ENCODE data around the gene SLC41A1. TPM values are rescaled to one million over a fixed set of nuclear protein-coding genes. Genes with fewer than 3 reads are reported as not detected.

The SLC41A1 gene
- total RNA-seq, 1 experiment from 2014 or later, result 33.3 TPM

DNA sequence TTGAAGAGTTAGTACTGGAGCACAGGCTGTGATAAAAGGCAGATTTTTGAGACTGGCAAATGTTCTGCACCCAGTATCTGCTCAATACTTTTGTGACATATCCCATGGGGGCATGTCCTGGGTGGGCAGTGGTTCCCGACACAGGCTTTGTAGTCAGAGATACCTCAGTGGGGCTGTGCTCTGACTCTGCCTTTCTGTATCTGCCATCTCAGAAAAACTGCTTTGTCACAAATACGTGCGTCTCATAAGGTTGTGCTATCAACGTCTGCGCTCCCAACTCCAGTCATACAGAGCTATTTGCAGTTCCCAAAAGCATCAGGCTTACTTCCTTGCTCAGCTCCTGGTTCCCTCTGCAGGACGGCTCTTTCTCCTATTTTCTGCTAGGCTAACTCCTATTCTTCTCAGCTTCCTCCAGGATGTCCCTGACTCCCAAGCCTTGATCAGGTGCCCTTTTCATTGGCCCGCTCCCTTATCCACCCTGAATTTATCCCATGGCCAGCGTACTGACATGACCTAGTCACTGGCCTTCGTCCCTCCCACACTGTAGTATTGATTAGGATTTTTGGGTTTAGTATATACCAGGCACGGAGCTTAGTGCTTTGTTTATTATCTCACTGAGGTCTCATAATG is 25.6 kb downstream of the SLC41A1 start:
- in situ Hi-C loops (cut with HindIII; ENCODE audit: low pct_unique_long_range_greater_than_20kb, low sequenced_read_pairs) (no loop called here), intact Hi-C loops (cut with micrococcal nuclease; ENCODE audit: unreplicated experiment) (no loop called here)
- BruUV-seq (replicated peaks), result no TSS peak
- ChIA-PET POLR2A (no interaction called here), CTCF (interaction anchor here (0.6 to 0.7 kb wide), 3 partner anchors 130 to 190 kb away, joined by 3 to 4 read pairs (median 3); no protein-coding TSS in a partner anchor)
- DNase-seq (ENCODE audit: low read depth, low spot score), result no peak
- Histone ChIP-seq H3K27me3 (ENCODE audit: control insufficient read depth, insufficient read depth, low read length) (no peaks in the 10 kb centered on the region), H3K4me3 (ENCODE audit: low read depth in 2 of 2, low read length in 2 of 2) (no peak overlapping the region), H3K36me3 (ENCODE audit: control insufficient read depth, insufficient read depth, low read length) (no peaks in the 10 kb centered on the region), H3K4me1 (ENCODE audit: control insufficient read depth, insufficient read depth, low read length) (no peaks in the 10 kb centered on the region; the same call in 1 of the 2 replicates), H3K9me3 (ENCODE audit: control insufficient read depth, insufficient read depth, low read depth, low read length) (no peaks in the 10 kb centered on the region), H3K27ac (ENCODE audit: low read length) (no peak overlapping the region)
- TF ChIP-seq TCF7L2 (IDR thresholded peaks at IDR 0.05; ENCODE audit: low read depth, low read length) (no peak), POLR2AphosphoS5 (IDR thresholded peaks at IDR 0.05; ENCODE audit: low read depth, low read length) (no peak), SIN3A (IDR thresholded peaks at IDR 0.05; ENCODE audit: borderline replicate concordance, insufficient read depth, low read depth, low read length) (no peak)
- TF ChIP-seq, protein P1, sequence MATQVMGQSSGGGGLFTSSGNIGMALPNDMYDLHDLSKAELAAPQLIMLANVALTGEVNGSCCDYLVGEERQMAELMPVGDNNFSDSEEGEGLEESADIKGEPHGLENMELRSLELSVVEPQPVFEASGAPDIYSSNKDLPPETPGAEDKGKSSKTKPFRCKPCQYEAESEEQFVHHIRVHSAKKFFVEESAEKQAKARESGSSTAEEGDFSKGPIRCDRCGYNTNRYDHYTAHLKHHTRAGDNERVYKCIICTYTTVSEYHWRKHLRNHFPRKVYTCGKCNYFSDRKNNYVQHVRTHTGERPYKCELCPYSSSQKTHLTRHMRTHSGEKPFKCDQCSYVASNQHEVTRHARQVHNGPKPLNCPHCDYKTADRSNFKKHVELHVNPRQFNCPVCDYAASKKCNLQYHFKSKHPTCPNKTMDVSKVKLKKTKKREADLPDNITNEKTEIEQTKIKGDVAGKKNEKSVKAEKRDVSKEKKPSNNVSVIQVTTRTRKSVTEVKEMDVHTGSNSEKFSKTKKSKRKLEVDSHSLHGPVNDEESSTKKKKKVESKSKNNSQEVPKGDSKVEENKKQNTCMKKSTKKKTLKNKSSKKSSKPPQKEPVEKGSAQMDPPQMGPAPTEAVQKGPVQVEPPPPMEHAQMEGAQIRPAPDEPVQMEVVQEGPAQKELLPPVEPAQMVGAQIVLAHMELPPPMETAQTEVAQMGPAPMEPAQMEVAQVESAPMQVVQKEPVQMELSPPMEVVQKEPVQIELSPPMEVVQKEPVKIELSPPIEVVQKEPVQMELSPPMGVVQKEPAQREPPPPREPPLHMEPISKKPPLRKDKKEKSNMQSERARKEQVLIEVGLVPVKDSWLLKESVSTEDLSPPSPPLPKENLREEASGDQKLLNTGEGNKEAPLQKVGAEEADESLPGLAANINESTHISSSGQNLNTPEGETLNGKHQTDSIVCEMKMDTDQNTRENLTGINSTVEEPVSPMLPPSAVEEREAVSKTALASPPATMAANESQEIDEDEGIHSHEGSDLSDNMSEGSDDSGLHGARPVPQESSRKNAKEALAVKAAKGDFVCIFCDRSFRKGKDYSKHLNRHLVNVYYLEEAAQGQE (IDR thresholded peaks at IDR 0.05; ENCODE audit: insufficient read depth in 1 of 2, low read depth in 2 of 2, low read length in 1 of 2), result no peak
- TF ChIP-seq, protein P2, sequence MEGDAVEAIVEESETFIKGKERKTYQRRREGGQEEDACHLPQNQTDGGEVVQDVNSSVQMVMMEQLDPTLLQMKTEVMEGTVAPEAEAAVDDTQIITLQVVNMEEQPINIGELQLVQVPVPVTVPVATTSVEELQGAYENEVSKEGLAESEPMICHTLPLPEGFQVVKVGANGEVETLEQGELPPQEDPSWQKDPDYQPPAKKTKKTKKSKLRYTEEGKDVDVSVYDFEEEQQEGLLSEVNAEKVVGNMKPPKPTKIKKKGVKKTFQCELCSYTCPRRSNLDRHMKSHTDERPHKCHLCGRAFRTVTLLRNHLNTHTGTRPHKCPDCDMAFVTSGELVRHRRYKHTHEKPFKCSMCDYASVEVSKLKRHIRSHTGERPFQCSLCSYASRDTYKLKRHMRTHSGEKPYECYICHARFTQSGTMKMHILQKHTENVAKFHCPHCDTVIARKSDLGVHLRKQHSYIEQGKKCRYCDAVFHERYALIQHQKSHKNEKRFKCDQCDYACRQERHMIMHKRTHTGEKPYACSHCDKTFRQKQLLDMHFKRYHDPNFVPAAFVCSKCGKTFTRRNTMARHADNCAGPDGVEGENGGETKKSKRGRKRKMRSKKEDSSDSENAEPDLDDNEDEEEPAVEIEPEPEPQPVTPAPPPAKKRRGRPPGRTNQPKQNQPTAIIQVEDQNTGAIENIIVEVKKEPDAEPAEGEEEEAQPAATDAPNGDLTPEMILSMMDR (IDR thresholded peaks at IDR 0.05), result no peak
- no peak for ATAC-seq

DNA sequence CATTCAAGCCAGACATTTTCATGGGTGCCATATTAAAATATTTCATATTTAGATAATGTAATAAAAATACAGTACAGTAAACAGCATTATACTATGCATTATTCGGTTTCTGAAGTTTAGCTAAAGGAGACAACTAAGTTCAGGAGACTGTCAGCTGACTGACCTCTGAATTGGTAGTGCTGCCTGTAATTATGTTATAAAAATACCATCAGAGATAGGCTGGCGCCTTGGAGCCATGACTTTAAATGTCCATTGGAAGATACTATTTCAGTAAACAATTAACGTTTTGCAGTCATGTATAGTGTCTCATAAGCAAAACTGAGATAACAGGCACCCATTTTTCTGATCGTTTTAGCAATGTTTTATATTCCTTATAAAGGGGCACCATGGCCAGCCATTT is 26.4 kb downstream of the SLC41A1 start:
- Histone ChIP-seq H3K4me1 (ENCODE audit: control insufficient read depth, insufficient read depth, low read length) (no peaks in the 10 kb centered on the region; the same call in 1 of the 2 replicates), H3K27ac (ENCODE audit: low read length) (no peak overlapping the region), H3K9me3 (ENCODE audit: control insufficient read depth, insufficient read depth, low read depth, low read length) (no peaks in the 10 kb centered on the region), H3K36me3 (ENCODE audit: control insufficient read depth, insufficient read depth, low read length) (no peaks in the 10 kb centered on the region), H3K27me3 (ENCODE audit: control insufficient read depth, insufficient read depth, low read length) (no peaks in the 10 kb centered on the region), H3K4me3 (ENCODE audit: low read depth in 2 of 2, low read length in 2 of 2) (no peak overlapping the region)
- intact Hi-C loops (cut with micrococcal nuclease; ENCODE audit: unreplicated experiment), result no loop called here
- ChIA-PET POLR2A (no interaction called here), CTCF (no interaction called here)
- TF ChIP-seq, protein P1 (IDR thresholded peaks at IDR 0.05; ENCODE audit: insufficient read depth in 1 of 2, low read depth in 2 of 2, low read length in 1 of 2), result no peak
- TF ChIP-seq TCF7L2 (IDR thresholded peaks at IDR 0.05; ENCODE audit: low read depth, low read length), result no peak
- no peak for TF ChIP-seq SIN3A (IDR thresholded peaks at IDR 0.05; ENCODE audit: borderline replicate concordance, insufficient read depth, low read depth, low read length)
- no peak for TF ChIP-seq POLR2AphosphoS5 (IDR thresholded peaks at IDR 0.05; ENCODE audit: low read depth, low read length)
- TF ChIP-seq, protein P2 (IDR thresholded peaks at IDR 0.05), result no peak
- ATAC-seq (no peak), DNase-seq (ENCODE audit: low read depth, low spot score) (no peak)
- in situ Hi-C loops (cut with HindIII; ENCODE audit: low pct_unique_long_range_greater_than_20kb, low sequenced_read_pairs), result no loop called here
- no TSS peak for BruUV-seq (replicated peaks)

Data from Panc1 (cell line).